Right lobe of liver (tissue), 4 donors: ENCODE results near the gene ZNF740.

ENCODE experiments used
- POLR2A ChIP-seq: fragments of 450-650 bp; IDR thresholded peaks from one replicate; pipeline ENCODE4 v1.6.1; 2017; ENCODE audit warnings: antibody characterized with exemption, mild to moderate bottlenecking
- TF ChIP-seq, protein P1 (sequence below), 4 donors: fragments of 200-600 bp in 3 of 4; fragments of 450-650 bp in 1 of 4; IDR thresholded peaks; one replicate each; pipeline versions ENCODE4 v1.5.1 to v1.8.0; 2016 to 2022; ENCODE audit warnings: antibody characterized with exemption in 4 of 4, mild to moderate bottlenecking in 2 of 4
- donor health status: DM: no; HTN: no; CAD: no.
- donor health status: DM: no; HTN: no; CAD: no.
- donor health status: DM: no; HTN: yes; CAD: no.

GRCh38 chr12:53186745-53187144, 6.2 kb downstream of the ZNF740 start:
- TF ChIP-seq, protein P1, sequence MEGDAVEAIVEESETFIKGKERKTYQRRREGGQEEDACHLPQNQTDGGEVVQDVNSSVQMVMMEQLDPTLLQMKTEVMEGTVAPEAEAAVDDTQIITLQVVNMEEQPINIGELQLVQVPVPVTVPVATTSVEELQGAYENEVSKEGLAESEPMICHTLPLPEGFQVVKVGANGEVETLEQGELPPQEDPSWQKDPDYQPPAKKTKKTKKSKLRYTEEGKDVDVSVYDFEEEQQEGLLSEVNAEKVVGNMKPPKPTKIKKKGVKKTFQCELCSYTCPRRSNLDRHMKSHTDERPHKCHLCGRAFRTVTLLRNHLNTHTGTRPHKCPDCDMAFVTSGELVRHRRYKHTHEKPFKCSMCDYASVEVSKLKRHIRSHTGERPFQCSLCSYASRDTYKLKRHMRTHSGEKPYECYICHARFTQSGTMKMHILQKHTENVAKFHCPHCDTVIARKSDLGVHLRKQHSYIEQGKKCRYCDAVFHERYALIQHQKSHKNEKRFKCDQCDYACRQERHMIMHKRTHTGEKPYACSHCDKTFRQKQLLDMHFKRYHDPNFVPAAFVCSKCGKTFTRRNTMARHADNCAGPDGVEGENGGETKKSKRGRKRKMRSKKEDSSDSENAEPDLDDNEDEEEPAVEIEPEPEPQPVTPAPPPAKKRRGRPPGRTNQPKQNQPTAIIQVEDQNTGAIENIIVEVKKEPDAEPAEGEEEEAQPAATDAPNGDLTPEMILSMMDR (IDR thresholded peaks at IDR 0.05): no peak
- TF ChIP-seq POLR2A: no peak
